Nephron (organoid): ENCODE results near the gene TRAPPC1.

Source experiments
- H3K27ac Mint-ChIP-seq, 3 experiments: 2 replicates each; pipeline ENCODE4 v1.8.0; 2020; ENCODE audit warnings: mixed read lengths in 3 of 3, mild to moderate bottlenecking in 2 of 3, moderate library complexity in 1 of 3
- H3K27me3 Mint-ChIP-seq: 2 replicates; pipeline ENCODE4 v1.8.0; 2021; ENCODE audit warnings: low read depth, mild to moderate bottlenecking, moderate library complexity, mixed read lengths
- H3K36me3 Mint-ChIP-seq: 2 replicates; pipeline ENCODE4 v1.8.0; 2020; ENCODE audit warnings: low read depth, mixed read lengths
- H3K4me1 Mint-ChIP-seq: 2 replicates; pipeline ENCODE4 v1.8.0; 2020; ENCODE audit warnings: mixed read lengths
- H3K4me3 Mint-ChIP-seq, 3 experiments: 2 replicates each; pipeline ENCODE4 v1.8.0; 2020; ENCODE audit warnings: mild to moderate bottlenecking in 3 of 3, mixed read lengths in 3 of 3, moderate library complexity in 2 of 3
- H3K9me3 Mint-ChIP-seq: 2 replicates; pipeline ENCODE4 v1.8.0; 2020; ENCODE audit warnings: mixed read lengths
- TF ChIP-seq, protein P1 (sequence below), 3 experiments: fragments of 200-600 bp; sonication (generic); IDR thresholded peaks; one replicate each; pipeline ENCODE4 v1.5.0; 2021; ENCODE audit warnings: antibody characterized with exemption in 3 of 3; ENCODE audit not compliant: unreplicated experiment in 3 of 3

TRAPPC1 gene

DNA sequence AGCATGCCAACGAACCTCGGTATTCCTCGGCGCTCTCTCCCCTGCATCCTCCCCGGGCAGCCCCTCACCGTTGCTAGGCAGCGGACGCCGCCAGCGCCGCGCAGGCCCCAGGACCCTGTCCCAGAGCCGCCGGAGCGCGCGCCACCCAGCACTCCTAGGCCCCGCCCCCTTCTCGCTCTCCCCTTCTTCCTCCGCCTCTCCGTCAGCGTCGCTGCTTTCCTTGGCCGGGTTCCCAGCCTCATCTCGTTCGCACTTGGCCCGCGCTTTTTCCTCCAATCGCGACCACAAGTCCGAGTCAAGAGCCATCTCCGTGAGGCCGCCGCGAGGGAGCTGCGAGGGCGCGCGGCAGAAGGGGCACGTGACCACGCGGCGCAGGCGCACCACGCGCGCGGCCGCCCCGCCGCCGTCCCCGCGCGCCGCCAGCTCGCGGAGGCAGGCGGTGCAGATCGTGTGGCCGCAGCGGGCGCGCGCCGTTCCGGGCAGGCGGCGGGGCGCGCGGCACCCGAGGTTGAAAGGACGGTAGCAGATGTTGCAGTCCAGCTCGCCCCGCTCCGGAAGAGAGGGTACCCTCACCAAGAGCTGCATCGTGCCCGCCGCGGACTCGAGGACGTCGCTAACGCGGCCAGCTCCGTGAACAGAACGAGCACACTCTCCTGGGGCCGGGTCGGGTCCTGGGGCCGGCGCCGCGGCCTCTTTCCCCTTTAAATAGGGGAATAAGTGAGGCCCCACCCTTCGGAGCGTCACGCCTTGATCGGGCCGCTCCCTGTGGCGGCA lies 15.9 kb downstream of the TRAPPC1 start, which contains the start of gene RNF227:
TSS of gene RNF227 (minus strand) at position 679 of the 774 bp plus-strand sequence. CDS start at position 585, 94 bp downstream.
- Mint-ChIP-seq H3K4me3 (peak within 1 kb of the TSS; percentile 83 to 90 (median 90)), H3K4me1 (peaks cover 37% of the 10 kb centered on the region), H3K27me3 (peaks cover 4% of the 10 kb centered on the region), H3K36me3 (peaks cover 14% of the 10 kb centered on the region), H3K9me3 (no peaks in the 10 kb centered on the region), H3K27ac (peak within 1 kb of the TSS; percentile 91 to 95 (median 91))
- TF ChIP-seq, protein P1, sequence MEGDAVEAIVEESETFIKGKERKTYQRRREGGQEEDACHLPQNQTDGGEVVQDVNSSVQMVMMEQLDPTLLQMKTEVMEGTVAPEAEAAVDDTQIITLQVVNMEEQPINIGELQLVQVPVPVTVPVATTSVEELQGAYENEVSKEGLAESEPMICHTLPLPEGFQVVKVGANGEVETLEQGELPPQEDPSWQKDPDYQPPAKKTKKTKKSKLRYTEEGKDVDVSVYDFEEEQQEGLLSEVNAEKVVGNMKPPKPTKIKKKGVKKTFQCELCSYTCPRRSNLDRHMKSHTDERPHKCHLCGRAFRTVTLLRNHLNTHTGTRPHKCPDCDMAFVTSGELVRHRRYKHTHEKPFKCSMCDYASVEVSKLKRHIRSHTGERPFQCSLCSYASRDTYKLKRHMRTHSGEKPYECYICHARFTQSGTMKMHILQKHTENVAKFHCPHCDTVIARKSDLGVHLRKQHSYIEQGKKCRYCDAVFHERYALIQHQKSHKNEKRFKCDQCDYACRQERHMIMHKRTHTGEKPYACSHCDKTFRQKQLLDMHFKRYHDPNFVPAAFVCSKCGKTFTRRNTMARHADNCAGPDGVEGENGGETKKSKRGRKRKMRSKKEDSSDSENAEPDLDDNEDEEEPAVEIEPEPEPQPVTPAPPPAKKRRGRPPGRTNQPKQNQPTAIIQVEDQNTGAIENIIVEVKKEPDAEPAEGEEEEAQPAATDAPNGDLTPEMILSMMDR (IDR thresholded peaks at IDR 0.05; ENCODE audit: unreplicated experiment in 3 of 3): no peak

DNA sequence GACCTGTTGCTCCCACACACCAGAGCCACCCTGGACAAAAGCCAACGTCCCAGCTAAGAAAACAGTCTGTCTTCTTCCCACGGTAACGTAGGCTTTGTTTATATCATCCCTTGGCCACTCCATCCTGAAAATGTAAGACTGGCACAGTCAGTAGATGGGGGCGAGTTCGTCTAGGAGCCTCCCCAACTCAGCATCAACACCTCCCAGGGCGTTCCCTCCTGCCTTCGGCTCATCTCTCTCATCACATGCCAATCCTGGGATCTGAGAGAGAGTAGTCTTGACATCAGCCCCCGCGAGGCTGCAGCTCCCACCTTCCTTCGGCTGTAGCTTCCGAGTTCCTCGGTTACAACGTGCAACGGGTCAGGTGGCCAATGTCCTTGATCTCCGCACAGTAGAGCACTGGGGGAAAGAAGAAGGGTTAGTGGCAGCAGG lies 16.6 kb downstream of the TRAPPC1 start:
- peaks cover 20% of the 10 kb centered on the region for H3K36me3 Mint-ChIP-seq
- peak overlapping the region; percentile 83 to 90 (median 90) for H3K4me3 Mint-ChIP-seq
- H3K4me1 Mint-ChIP-seq: peaks cover 35% of the 10 kb centered on the region
- TF ChIP-seq, protein P1 (IDR thresholded peaks at IDR 0.05; ENCODE audit: unreplicated experiment in 3 of 3): no peak
- H3K27ac Mint-ChIP-seq: peak overlapping the region; percentile 82 to 91 (median 85)
- H3K9me3 Mint-ChIP-seq: no peaks in the 10 kb centered on the region
- H3K27me3 Mint-ChIP-seq: peaks cover 4% of the 10 kb centered on the region

DNA sequence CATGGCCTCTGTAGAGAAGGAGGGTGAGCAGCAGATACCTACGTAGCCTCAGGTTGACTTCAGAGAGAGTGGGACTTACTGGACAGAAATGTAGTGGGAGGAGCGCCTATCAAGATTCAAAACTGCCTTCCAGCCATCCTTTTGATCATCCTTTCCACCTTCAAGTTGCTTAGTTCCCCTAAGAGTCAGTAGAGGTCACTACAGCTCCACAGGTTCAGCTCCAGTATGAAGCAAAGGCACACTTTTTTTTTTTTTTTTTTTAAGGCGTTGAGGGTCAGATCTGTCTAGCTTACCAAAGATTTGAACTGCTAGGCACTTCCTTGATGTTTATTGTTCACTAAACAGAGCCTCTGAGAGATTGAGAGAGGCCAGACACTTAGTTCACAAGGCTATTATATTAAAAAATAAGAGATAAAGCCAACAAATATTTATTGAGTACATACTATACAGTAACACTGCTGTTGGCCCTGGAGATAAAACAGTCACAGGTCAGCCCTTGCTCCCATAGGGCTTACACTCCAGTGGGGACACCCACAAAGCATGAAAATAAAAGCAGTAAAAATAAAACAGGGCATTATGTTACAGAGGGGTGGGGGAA lies 18.7 kb downstream of the TRAPPC1 start:
- TF ChIP-seq, protein P1 (IDR thresholded peaks at IDR 0.05; ENCODE audit: unreplicated experiment in 3 of 3): peak; percentile 58 to 70 (median 61)
- Mint-ChIP-seq H3K4me3 (peak overlapping the region; percentile 4 to 77 (median 72)), H3K27ac (peak overlapping the region; percentile 56 to 86 (median 65)), H3K4me1 (peaks cover 35% of the 10 kb centered on the region), H3K36me3 (peaks cover 37% of the 10 kb centered on the region), H3K27me3 (no peaks in the 10 kb centered on the region), H3K9me3 (no peaks in the 10 kb centered on the region)

DNA sequence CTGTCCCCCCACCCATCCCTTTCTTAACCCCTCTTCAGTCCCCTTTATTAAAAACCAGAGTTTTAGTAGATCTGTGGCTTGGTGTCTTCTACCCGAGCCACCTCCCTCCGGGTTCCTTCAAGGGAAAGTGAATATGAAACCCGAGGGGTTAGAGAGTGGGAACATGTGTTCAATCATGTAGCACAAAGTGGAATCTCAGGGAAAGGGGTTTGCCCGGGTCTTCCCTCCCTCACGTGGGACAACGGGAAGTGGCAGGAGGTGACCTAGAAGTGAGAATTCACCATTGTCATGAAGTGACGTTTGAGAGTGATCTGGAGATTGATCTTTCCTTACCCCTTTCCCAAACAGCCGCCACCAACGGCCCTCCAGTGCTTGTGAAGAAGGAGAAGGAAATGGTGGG lies 20.6 kb downstream of the TRAPPC1 start:
- H3K4me3 Mint-ChIP-seq: no peak overlapping the region
- TF ChIP-seq, protein P1 (IDR thresholded peaks at IDR 0.05; ENCODE audit: unreplicated experiment in 3 of 3): no peak
- peaks cover 54% of the 10 kb centered on the region for H3K36me3 Mint-ChIP-seq
- H3K4me1 Mint-ChIP-seq: peaks cover 25% of the 10 kb centered on the region
- H3K27me3 Mint-ChIP-seq: no peaks in the 10 kb centered on the region
- H3K27ac Mint-ChIP-seq: peak overlapping the region in 1 of 3 experiments; percentile 43
- H3K9me3 Mint-ChIP-seq: no peaks in the 10 kb centered on the region

DNA sequence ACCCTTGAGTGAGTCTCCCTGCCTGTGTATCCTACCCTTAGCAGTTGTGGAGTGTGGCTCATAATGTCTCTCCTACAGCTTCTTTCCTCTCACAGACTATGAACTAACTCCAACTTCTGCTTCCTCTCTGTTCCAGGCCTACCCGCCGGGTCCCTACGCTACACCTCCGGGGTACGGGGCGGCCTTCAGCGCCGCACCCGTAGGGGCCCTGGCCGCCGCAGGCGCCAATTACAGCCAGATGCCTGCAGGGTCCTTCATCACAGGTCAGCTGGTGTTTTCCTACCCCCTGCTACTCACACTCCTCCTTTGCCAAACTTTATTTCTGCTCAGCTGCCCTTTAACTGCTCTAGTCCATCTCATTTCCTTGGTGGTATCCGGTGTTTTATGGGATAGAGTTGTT lies 21.0 kb downstream of the TRAPPC1 start:
- Mint-ChIP-seq H3K36me3 (peaks cover 58% of the 10 kb centered on the region), H3K27me3 (no peaks in the 10 kb centered on the region), H3K4me3 (no peak overlapping the region), H3K27ac (peak overlapping the region in 1 of 3 experiments; percentile 43), H3K4me1 (peaks cover 25% of the 10 kb centered on the region), H3K9me3 (no peaks in the 10 kb centered on the region)
- TF ChIP-seq, protein P1 (IDR thresholded peaks at IDR 0.05; ENCODE audit: unreplicated experiment in 3 of 3): no peak
